C4-2B (cell line): ENCODE results near the gene ZNF678.
"Not testable (repeated sequence)": the region's sequence is repeated elsewhere in the genome, so short reads cannot be mapped to it uniquely, and the experiment has no call there.

Experiments
- H3K27ac ChIP-seq: fragments of 450-650 bp; 2 replicates; pipeline ENCODE4 v1.5.1; 2017
- CTCF ChIP-seq: fragments of 450-650 bp; conservative IDR thresholded peaks from 2 replicates; pipeline ENCODE4 v1.5.1; 2017; ENCODE audit warnings: mild to moderate bottlenecking
- ZFX ChIP-seq: fragments of 450-650 bp; IDR thresholded peaks from 2 replicates; pipeline ENCODE4 v1.6.1; 2017

ZNF678 gene

GRCh38 chr1:227546059-227546458, 17.3 kb upstream of the ZNF678 start:
- H3K27ac ChIP-seq: no peak overlapping the region
- TF ChIP-seq CTCF: no peak
- no peak for TF ChIP-seq ZFX

GRCh38 chr1:227546598-227547309, 16.6 kb upstream of the ZNF678 start:
- no peak overlapping the region for H3K27ac ChIP-seq
- TF ChIP-seq ZFX (no peak), CTCF (no peak)

- TF ChIP-seq ZFX (no peak), CTCF (no peak)
- no peak overlapping the region for H3K27ac ChIP-seq
These were observed 15.8 kb upstream of the ZNF678 start for GRCh38 chr1:227547310-227548118.

GRCh38 chr1:227548119-227548397, 15.3 kb upstream of the ZNF678 start:
- no peak overlapping the region for H3K27ac ChIP-seq
- TF ChIP-seq ZFX (no peak), CTCF (no peak)

- TF ChIP-seq CTCF (no peak), ZFX (no peak)
- H3K27ac ChIP-seq: no peak overlapping the region
These were observed 14.9 kb upstream of the ZNF678 start for GRCh38 chr1:227548448-227548847.

- H3K27ac ChIP-seq: peak overlapping the region; percentile 70
- no peak for TF ChIP-seq ZFX
- no peak for TF ChIP-seq CTCF
These were observed 13.5 kb upstream of the ZNF678 start for GRCh38 chr1:227549892-227550291.

GRCh38 chr1:227551881-227552280, 11.5 kb upstream of the ZNF678 start:
- not testable (repeated sequence) for H3K27ac ChIP-seq

GRCh38 chr1:227556288-227556687, 7.1 kb upstream of the ZNF678 start:
- H3K27ac ChIP-seq: no peak overlapping the region
- TF ChIP-seq ZFX: no peak
- no peak for TF ChIP-seq CTCF
